Keratinocyte (primary cell): ENCODE results near the gene PEAK3. TPM values are rescaled to one million over a fixed set of nuclear protein-coding genes. Genes with fewer than 3 reads are reported as not detected.

ENCODE experiments used
- DNase-seq: peaks from one replicate; pipeline ENCODE4 v3.0.0-alpha.2; 2011; ENCODE audit warnings: low read depth, missing footprints, low spot score
- FAIRE-seq: peaks from 2 replicates; lab custom pipeline; 2011; peaks lifted over from hg19 to GRCh38; lab: Jason Lieb, UNC
- H2AFZ ChIP-seq: 2 replicates; pipeline ENCODE4 v1.6.0; 2012; ENCODE audit warnings: low read length, control low read depth, inconsistent platforms; ENCODE audit not compliant: control insufficient read depth
- H3K27ac ChIP-seq: 2 replicates; pipeline ENCODE4 v1.5.1; 2011; ENCODE audit warnings: low read length; ENCODE audit not compliant: control insufficient read depth, insufficient read depth
- H3K27me3 ChIP-seq: 3 replicates; pipeline ENCODE4 v1.6.0; 2011; ENCODE audit warnings: low read length; ENCODE audit not compliant: control insufficient read depth, insufficient read depth; ENCODE audit errors: extremely low read depth
- H3K36me3 ChIP-seq, 2 experiments: 2 replicates in 1 of 2; 3 replicates in 1 of 2; pipeline ENCODE4 v1.5.1; 2011; ENCODE audit warnings: low read length in 2 of 2, mild to moderate bottlenecking in 1 of 2; ENCODE audit not compliant: control insufficient read depth in 2 of 2, insufficient read depth in 2 of 2; ENCODE audit errors: extremely low read depth in 1 of 2
- H3K4me1 ChIP-seq: 3 replicates; pipeline ENCODE4 v1.5.1; 2011; ENCODE audit warnings: low read length; ENCODE audit not compliant: control insufficient read depth, insufficient read depth; ENCODE audit errors: extremely low read depth
- H3K4me2 ChIP-seq: 3 replicates; pipeline ENCODE4 v1.6.0; 2011; ENCODE audit warnings: low read depth, low read length; ENCODE audit not compliant: control insufficient read depth, insufficient read depth; ENCODE audit errors: extremely low read depth
- H3K4me3 ChIP-seq, 3 experiments: fragments of 200-600 bp in 1 of 3; sonication (generic) in 1 of 3; 2 replicates in 2 of 3; 3 replicates in 1 of 3; pipeline ENCODE4 v1.5.1; 2011 to 2016; ENCODE audit warnings: low read length in 3 of 3, mild to moderate bottlenecking in 3 of 3, control low read depth in 2 of 3, inconsistent platforms in 1 of 3, low read depth in 1 of 3, mixed read lengths in 1 of 3, mixed run types in 1 of 3, moderate library complexity in 1 of 3; ENCODE audit not compliant: control insufficient read depth in 2 of 3, insufficient read depth in 2 of 3; ENCODE audit errors: extremely low read depth in 1 of 3
- H3K79me2 ChIP-seq: 2 replicates; pipeline ENCODE4 v1.6.0; 2012; ENCODE audit warnings: low read length; ENCODE audit not compliant: control insufficient read depth, insufficient read depth
- H3K9ac ChIP-seq: 3 replicates; pipeline ENCODE4 v1.6.0; 2011; ENCODE audit warnings: low read length; ENCODE audit not compliant: control insufficient read depth, insufficient read depth; ENCODE audit errors: extremely low read depth
- H3K9me1 ChIP-seq: 3 replicates; pipeline ENCODE4 v1.6.0; 2011; ENCODE audit warnings: low read length; ENCODE audit not compliant: control insufficient read depth, insufficient read depth; ENCODE audit errors: extremely low read depth
- H3K9me3 ChIP-seq: 2 replicates; pipeline ENCODE4 v1.5.1; 2012; ENCODE audit warnings: low read depth, low read length; ENCODE audit not compliant: control insufficient read depth
- H4K20me1 ChIP-seq: 3 replicates; pipeline ENCODE4 v1.6.0; 2011; ENCODE audit warnings: low read length; ENCODE audit not compliant: control insufficient read depth, insufficient read depth; ENCODE audit errors: extremely low read depth
- CTCF ChIP-seq, 3 experiments: IDR thresholded peaks in 1 of 3; conservative IDR thresholded peaks in 1 of 3; optimal IDR thresholded peaks in 1 of 3; 2 replicates in 2 of 3; 3 replicates in 1 of 3; pipeline versions ENCODE3 to v1.5.1; 2011; ENCODE audit warnings: low read length in 3 of 3, mild to moderate bottlenecking in 3 of 3, moderate library complexity in 2 of 3, control low read depth in 1 of 3, inconsistent platforms in 1 of 3; ENCODE audit not compliant: insufficient read depth in 2 of 3; ENCODE audit errors: extremely low read depth in 1 of 3
- EZH2 ChIP-seq: IDR thresholded peaks from one replicate; pipeline ENCODE4 v1.6.1; 2012; ENCODE audit warnings: inconsistent platforms, mild to moderate bottlenecking, low read length, moderate library complexity
- dilution Hi-C: fragments of 300-500 bp; cut with MboI; formaldehyde crosslinking; loops from one replicate; pipeline ENCODE4 v1.7.0; 2020; ENCODE audit warnings: low sequenced_read_pairs; ENCODE audit not compliant: extremely low pct_ligation_motif_present
- polyA plus RNA-seq, 5 experiments: library from polyadenylated mRNA; depleted of rRNA in 3 of 5; stranded (reverse) in 3 of 5; stranded (forward) in 1 of 5; unstranded in 1 of 5; fragments of >200 nt; gene quantifications; 1 replicate in 1 of 5; 2 replicates in 3 of 5; 3 replicates in 1 of 5; pipeline versions ENCODE4 v1.2.1 to v1.2.3, GENCODE V29; 2011 to 2012; ENCODE audit warnings: missing spikeins in 2 of 5, low read depth in 1 of 5, low replicate concordance in 1 of 5

PEAK3 gene
- polyA plus RNA-seq, 1 donor (not counting 4 experiments of a cell fraction or from before 2014, with no cell fraction given) = not detected

- TF ChIP-seq CTCF (optimal IDR thresholded peaks at IDR 0.05 in 1 of 3, IDR thresholded peaks at IDR 0.05 in 1 of 3, conservative IDR thresholded peaks at IDR 0.05 in 1 of 3; ENCODE audit: extremely low read depth in 1 of 3, insufficient read depth in 2 of 3, low read length in 3 of 3) (no peak), EZH2 (no peak)
- FAIRE-seq = no peak
- Histone ChIP-seq H4K20me1 (no peaks in the 10 kb centered on the region), H3K27ac (no peak overlapping the region), H3K9me3 (no peaks in the 10 kb centered on the region), H3K9ac (no peak overlapping the region), H3K4me3 (no peak overlapping the region), H3K9me1 (no peaks in the 10 kb centered on the region), H3K79me2 (no peaks in the 10 kb centered on the region), H3K27me3 (peaks cover 48% of the 10 kb centered on the region), H3K36me3 (no peaks in the 10 kb centered on the region), H2AFZ (no peak overlapping the region), H3K4me1 (no peaks in the 10 kb centered on the region), H3K4me2 (no peak overlapping the region)
- dilution Hi-C loops = no loop called here
- no peak for DNase-seq
Measured at GRCh38 chr19:2309734-2310362, 27.9 kb upstream of the PEAK3 start.

- Histone ChIP-seq H3K9me3 (no peaks in the 10 kb centered on the region), H3K4me1 (no peaks in the 10 kb centered on the region), H3K36me3 (no peaks in the 10 kb centered on the region), H3K4me2 (peak within 1 kb of the TSS; percentile 22), H2AFZ (no peak within 1 kb of the TSS), H3K27ac (no peak within 1 kb of the TSS), H4K20me1 (no peaks in the 10 kb centered on the region), H3K9me1 (no peaks in the 10 kb centered on the region), H3K27me3 (peaks cover 60% of the 10 kb centered on the region), H3K79me2 (no peaks in the 10 kb centered on the region), H3K4me3 (peak within 1 kb of the TSS in 1 of 3 experiments; percentile 8), H3K9ac (no peak within 1 kb of the TSS)
- TF ChIP-seq CTCF (optimal IDR thresholded peaks at IDR 0.05 in 1 of 3, IDR thresholded peaks at IDR 0.05 in 1 of 3, conservative IDR thresholded peaks at IDR 0.05 in 1 of 3; ENCODE audit: extremely low read depth in 1 of 3, insufficient read depth in 2 of 3, low read length in 3 of 3) = no peak
- peak; percentile 7 for TF ChIP-seq EZH2
- DNase-seq (no peak), FAIRE-seq (no peak)
- dilution Hi-C loops = no loop called here
Measured at GRCh38 chr19:2308114-2308556, 26.2 kb upstream of the PEAK3 start, which contains the start of gene LINGO3. TSS of gene LINGO3 (minus strand) at chr19:2308154. CDS start at chr19:2291776, 16,378 bp downstream.
